Left hindlimb (tissue), 1 donor: ENCODE data around the gene RECK.
"Not testable (repeated sequence)": the region's sequence is repeated elsewhere in the genome, so short reads cannot be mapped to it uniquely, and the experiment has no call there.

Experiments used
- DNase-seq: peaks from one replicate; pipeline ENCODE4 v3.0.0-alpha.2; 2018

Gene RECK

GRCh38 chr9:36064448-36065037, 27.8 kb downstream of the RECK start:
- DNase-seq = no peak

- no peak for DNase-seq
Measured at GRCh38 chr9:36074055-36074454, 37.3 kb downstream of the RECK start.

GRCh38 chr9:36074870-36075532, 38.3 kb downstream of the RECK start:
- DNase-seq = peak; percentile 67

GRCh38 chr9:36078051-36078450, 41.3 kb downstream of the RECK start:
- DNase-seq = no peak

- no peak for DNase-seq
Measured at GRCh38 chr9:36080519-36080918, 43.8 kb downstream of the RECK start.

GRCh38 chr9:36082931-36083330, 46.2 kb downstream of the RECK start:
- DNase-seq = no peak

- no peak for DNase-seq
Measured at GRCh38 chr9:36086442-36086841, 49.7 kb downstream of the RECK start.

- DNase-seq = not testable (repeated sequence)
Measured at GRCh38 chr9:36087054-36087453, 50.3 kb downstream of the RECK start.

- DNase-seq = no peak
Measured at GRCh38 chr9:36088020-36088419, 51.3 kb downstream of the RECK start.

GRCh38 chr9:36091026-36091953, 54.6 kb downstream of the RECK start:
- no peak for DNase-seq

GRCh38 chr9:36092014-36092413, 55.3 kb downstream of the RECK start:
- DNase-seq = no peak

- no peak for DNase-seq
Measured at GRCh38 chr9:36092509-36093215, 55.9 kb downstream of the RECK start.

GRCh38 chr9:36093384-36093783, 56.7 kb downstream of the RECK start:
- DNase-seq = no peak

- DNase-seq = no peak
Measured at GRCh38 chr9:36099718-36100117, 63.0 kb downstream of the RECK start.

GRCh38 chr9:36100532-36100931, 63.8 kb downstream of the RECK start:
- DNase-seq = no peak

- DNase-seq = no peak
Measured at GRCh38 chr9:36101916-36102741, 65.4 kb downstream of the RECK start.

GRCh38 chr9:36102742-36103495, 66.2 kb downstream of the RECK start:
- peak; percentile 70 for DNase-seq

- no peak for DNase-seq
Measured at GRCh38 chr9:36109071-36109470, 72.4 kb downstream of the RECK start.

- DNase-seq = no peak
Measured at GRCh38 chr9:36110434-36110833, 73.7 kb downstream of the RECK start.

GRCh38 chr9:36112516-36112915, 75.8 kb downstream of the RECK start:
- no peak for DNase-seq

GRCh38 chr9:36113999-36114398, 77.3 kb downstream of the RECK start:
- DNase-seq = no peak
